Naive B cell (primary cell): ENCODE data around the gene AVPI1. TPM values are rescaled to one million over a fixed set of nuclear protein-coding genes. Genes with fewer than 3 reads are reported as not detected.

Source experiments
- ATAC-seq, 2 donors: fragments of 150-1000 bp; cut with Tn5 transposase; 2 replicates each; pipeline ENCODE4 v1.10.0; 2021; ENCODE audit warnings: low read depth in 2 of 2, mild to moderate bottlenecking in 2 of 2, moderate library complexity in 2 of 2
- DNase-seq: peaks from one replicate; pipeline ENCODE4 v3.0.0; 2022
- H3K27ac Mint-ChIP-seq, 6 donors: one replicate each; pipeline ENCODE4 v1.8.0; 2020 to 2022; ENCODE audit warnings: mild to moderate bottlenecking in 6 of 6, mixed read lengths in 6 of 6, moderate library complexity in 5 of 6, inconsistent platforms in 2 of 6
- H3K27me3 Mint-ChIP-seq, 3 donors: one replicate each; pipeline ENCODE4 v1.8.0; 2021 to 2022; ENCODE audit warnings: mixed read lengths in 3 of 3, mild to moderate bottlenecking in 1 of 3
- H3K36me3 Mint-ChIP-seq, 2 donors: one replicate each; pipeline ENCODE4 v1.8.0; 2020 to 2022; ENCODE audit warnings: mixed read lengths in 2 of 2, inconsistent platforms in 1 of 2, mild to moderate bottlenecking in 1 of 2
- H3K4me1 Mint-ChIP-seq, 3 donors: one replicate each; pipeline ENCODE4 v1.8.0; 2020 to 2022; ENCODE audit warnings: mixed read lengths in 3 of 3, inconsistent platforms in 1 of 3, mild to moderate bottlenecking in 1 of 3, moderate library complexity in 1 of 3
- H3K4me3 Mint-ChIP-seq, 8 donors: one replicate each; pipeline ENCODE4 v1.8.0; 2020 to 2022; ENCODE audit warnings: mild to moderate bottlenecking in 8 of 8, mixed read lengths in 8 of 8, moderate library complexity in 8 of 8, inconsistent platforms in 2 of 8
- H3K9me3 Mint-ChIP-seq, 7 donors: one replicate each; pipeline ENCODE4 v1.8.0; 2020 to 2022; ENCODE audit warnings: mixed read lengths in 7 of 7, mild to moderate bottlenecking in 5 of 7, inconsistent platforms in 2 of 7, moderate library complexity in 1 of 7
- polyA plus RNA-seq, 6 donors: library from polyadenylated mRNA; unstranded; fragments of 300-500 nt; fragmentation: Illumina TruSeq; gene quantifications; one replicate each; pipeline ENCODE4 v1.2.3, GENCODE V29; 2021; ENCODE audit warnings: low read depth in 6 of 6

Gene AVPI1
- polyA plus RNA-seq, 6 donors from 2014 or later, result 1.4 to 4.0 (median 2.3) TPM

GRCh38 chr10:97633921-97634320 lies 53.1 kb downstream of the AVPI1 start:
- H3K27me3 Mint-ChIP-seq, result peaks cover 0 to 5% (median 4%) of the 10 kb centered on the region in 3 donors
- DNase-seq, result no peak
- peaks cover 0 to 7% of the 10 kb centered on the region in 2 donors for H3K36me3 Mint-ChIP-seq
- ATAC-seq, result no peak
- H3K4me3 Mint-ChIP-seq, result peak overlapping the region; percentile 92 to 99 (median 96)
- H3K27ac Mint-ChIP-seq, result peak overlapping the region in 2 of 6 donors; percentile 90 to 97
- H3K4me1 Mint-ChIP-seq, result peaks cover 10 to 12% (median 11%) of the 10 kb centered on the region in 3 donors
- H3K9me3 Mint-ChIP-seq, result peaks cover 0 to 2% (median 0%) of the 10 kb centered on the region in 7 donors

- H3K4me3 Mint-ChIP-seq, result peak within 1 kb of the TSS; percentile 92 to 99 (median 96)
- peak within 1 kb of the TSS; percentile 26 to 97 (median 90) for H3K27ac Mint-ChIP-seq
- peaks cover 0 to 7% of the 10 kb centered on the region in 2 donors for H3K36me3 Mint-ChIP-seq
- ATAC-seq, result peak; percentile 100
- DNase-seq, result peak; percentile 87
- peaks cover 10 to 12% (median 11%) of the 10 kb centered on the region in 3 donors for H3K4me1 Mint-ChIP-seq
- H3K9me3 Mint-ChIP-seq, result peaks cover 0 to 2% (median 0%) of the 10 kb centered on the region in 7 donors
- peaks cover 0 to 5% (median 4%) of the 10 kb centered on the region in 3 donors for H3K27me3 Mint-ChIP-seq
These were observed 53.8 kb downstream of the AVPI1 start, which contains the start of gene MORN4 for GRCh38 chr10:97632949-97633884. TSS of gene MORN4 (minus strand) at chr10:97633500. CDS start at chr10:97619653, 13,847 bp downstream.

- Mint-ChIP-seq H3K9me3 (peaks cover 0 to 2% (median 0%) of the 10 kb centered on the region in 7 donors), H3K4me3 (peak overlapping the region in 2 of 8 donors; percentile 65 to 92), H3K27me3 (peaks cover 0 to 5% (median 4%) of the 10 kb centered on the region in 3 donors), H3K4me1 (peaks cover 10 to 12% (median 11%) of the 10 kb centered on the region in 3 donors), H3K27ac (no peak overlapping the region), H3K36me3 (peaks cover 0 to 7% of the 10 kb centered on the region in 2 donors)
- ATAC-seq (no peak), DNase-seq (no peak)
These were observed 55.9 kb downstream of the AVPI1 start for GRCh38 chr10:97631098-97631497.

- Mint-ChIP-seq H3K27me3 (peaks cover 0 to 5% (median 4%) of the 10 kb centered on the region in 3 donors), H3K4me3 (no peak overlapping the region), H3K27ac (no peak overlapping the region), H3K36me3 (peaks cover 0 to 7% of the 10 kb centered on the region in 2 donors), H3K4me1 (peaks cover 10 to 12% (median 11%) of the 10 kb centered on the region in 3 donors), H3K9me3 (peaks cover 0 to 2% (median 0%) of the 10 kb centered on the region in 7 donors)
- ATAC-seq, result no peak
- no peak for DNase-seq
These were observed 57.8 kb downstream of the AVPI1 start for GRCh38 chr10:97629289-97629688.

- Mint-ChIP-seq H3K9me3 (no peaks in the 10 kb centered on the region), H3K4me1 (peaks cover 3 to 10% (median 4%) of the 10 kb centered on the region in 3 donors), H3K36me3 (peaks cover 0 to 3% of the 10 kb centered on the region in 2 donors), H3K4me3 (no peak overlapping the region), H3K27me3 (peaks cover 0 to 3% (median 1%) of the 10 kb centered on the region in 3 donors), H3K27ac (no peak overlapping the region)
- DNase-seq, result no peak
- no peak for ATAC-seq
These were observed 58.8 kb downstream of the AVPI1 start for GRCh38 chr10:97628228-97628627.

GRCh38 chr10:97627731-97628130 lies 59.3 kb downstream of the AVPI1 start:
- no peak for ATAC-seq
- Mint-ChIP-seq H3K9me3 (no peaks in the 10 kb centered on the region), H3K27me3 (no peaks in the 10 kb centered on the region), H3K27ac (no peak overlapping the region), H3K4me1 (peaks cover 0 to 5% (median 2%) of the 10 kb centered on the region in 3 donors), H3K4me3 (no peak overlapping the region), H3K36me3 (no peaks in the 10 kb centered on the region)
- no peak for DNase-seq

Other genes starting within 250 kb of the AVPI1 start
- gene EXOSC1, start 241.2 kb downstream of the AVPI1 start, polyA plus RNA-seq, result 10 to 100 TPM; 47.3 to 72.0 (median 65.8) TPM
- 10 to 100 TPM; 23.2 to 57.2 (median 29.5) TPM for gene ZDHHC16, start 241.1 kb downstream of the AVPI1 start, polyA plus RNA-seq
- gene MMS19, start 188.8 kb downstream of the AVPI1 start, polyA plus RNA-seq, result 10 to 100 TPM; 22.5 to 44.3 (median 26.6) TPM
- 1 to 10 TPM in 3 of 6 donors, under 1 TPM in 2, not detected in 1; 0.60 to 1.2 (median 1.0) TPM for gene UBTD1, start 188.3 kb downstream of the AVPI1 start, polyA plus RNA-seq
- not detected for gene ANKRD2, start 114.5 kb downstream of the AVPI1 start, polyA plus RNA-seq
- not detected for gene HOGA1, start 102.9 kb downstream of the AVPI1 start, polyA plus RNA-seq
- gene C10orf62, start 97.5 kb downstream of the AVPI1 start, polyA plus RNA-seq, result not detected
- gene MORN4, start 53.7 kb downstream of the AVPI1 start, polyA plus RNA-seq, result 1 to 10 TPM in 2 of 6 donors, under 1 TPM in 3, not detected in 1; 0.27 to 2.1 (median 0.77) TPM
- 1 to 10 TPM; 5.1 to 7.9 (median 6.4) TPM for gene PI4K2A, start 46.6 kb downstream of the AVPI1 start, polyA plus RNA-seq
- gene MARVELD1, start 26.5 kb upstream of the AVPI1 start, polyA plus RNA-seq, result under 1 TPM in 1 of 6 donors, not detected in 5; 0.57 TPM
- gene ZFYVE27, start 49.9 kb upstream of the AVPI1 start, polyA plus RNA-seq, result 10 to 100 TPM; 34.0 to 51.3 (median 38.0) TPM
- gene SFRP5, start 84.8 kb upstream of the AVPI1 start, polyA plus RNA-seq, result not detected
- not detected for gene GOLGA7B, start 162.6 kb upstream of the AVPI1 start, polyA plus RNA-seq